Activated naive CD4-positive, alpha-beta T cell treated with anti-CD3 and anti-CD28 coated beads, Interleukin-2, amount 50 U/mL, for 24 hours (primary cell): ENCODE data around the gene TMUB1.
A peak's percentile ranks its signal among the peaks of the same experiment; 100 is the strongest.
"Not testable (repeated sequence)": the region's sequence is repeated elsewhere in the genome, so short reads cannot be mapped to it uniquely, and the experiment has no call there.

ENCODE experiments used
- H3K27ac Mint-ChIP-seq: one replicate; pipeline ENCODE4 v1.8.0; 2021; ENCODE audit warnings: mild to moderate bottlenecking, mixed read lengths
- H3K27me3 Mint-ChIP-seq: one replicate; pipeline ENCODE4 v1.8.0; 2021; ENCODE audit warnings: mixed read lengths
- H3K36me3 Mint-ChIP-seq: one replicate; pipeline ENCODE4 v1.8.0; 2021; ENCODE audit warnings: mixed read lengths
- H3K4me1 Mint-ChIP-seq: one replicate; pipeline ENCODE4 v1.8.0; 2021; ENCODE audit warnings: mixed read lengths
- H3K4me3 Mint-ChIP-seq: one replicate; pipeline ENCODE4 v1.8.0; 2021; ENCODE audit warnings: mild to moderate bottlenecking, mixed read lengths
- H3K9me3 Mint-ChIP-seq: one replicate; pipeline ENCODE4 v1.8.0; 2021; ENCODE audit warnings: mixed read lengths

TMUB1 gene

DNA sequence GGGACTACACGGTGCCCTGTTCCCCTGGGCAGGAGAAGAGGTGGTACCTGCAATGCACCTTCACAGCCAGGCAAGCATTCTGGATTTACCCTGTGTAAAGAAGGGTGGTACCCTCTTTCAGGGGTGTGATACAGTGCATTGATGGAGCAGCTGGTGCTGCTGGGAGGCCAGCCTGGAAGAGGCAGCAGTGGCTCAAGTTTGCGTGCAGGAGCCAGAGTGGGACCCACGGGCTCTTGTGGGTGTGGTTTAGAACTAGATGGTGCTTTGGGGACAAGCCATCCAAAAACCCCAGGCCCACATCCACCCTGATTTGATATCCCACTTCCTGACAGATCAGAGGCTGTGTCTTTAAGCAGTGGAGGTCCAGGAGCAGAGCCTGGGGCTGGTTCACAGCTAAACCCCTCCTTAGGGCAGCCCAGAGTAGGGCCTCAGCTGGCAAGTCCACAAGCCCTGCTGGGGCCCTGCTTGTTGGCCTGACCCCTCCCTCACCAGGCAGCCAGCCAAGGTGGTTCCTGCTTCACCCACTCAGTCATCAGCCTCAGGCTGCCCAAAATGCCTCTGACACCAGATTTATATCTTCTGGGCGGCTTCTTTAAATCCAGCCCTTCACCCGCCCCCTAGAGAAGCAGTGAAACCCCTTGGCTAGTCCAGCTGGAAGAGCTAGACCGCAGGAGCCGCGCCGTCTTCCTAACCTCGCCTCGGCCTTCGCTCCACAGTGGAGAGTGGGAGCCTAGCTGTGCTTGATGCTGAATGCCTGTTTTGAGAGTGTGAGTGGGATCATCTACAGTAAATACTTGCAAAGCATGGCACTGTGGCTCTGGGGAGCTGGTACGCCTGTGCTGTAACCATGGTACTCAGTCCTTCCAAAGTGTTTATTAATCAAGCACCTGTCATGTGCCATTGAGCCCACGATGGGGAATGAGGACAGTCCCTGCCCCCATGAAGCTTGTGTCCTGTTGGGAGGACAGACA, 36.4 kb downstream of the TMUB1 start:
- Mint-ChIP-seq H3K4me3 (no peak overlapping the region), H3K27me3 (no peaks in the 10 kb centered on the region), H3K9me3 (no peaks in the 10 kb centered on the region), H3K36me3 (no peaks in the 10 kb centered on the region), H3K27ac (peak overlapping the region; percentile 23), H3K4me1 (no peaks in the 10 kb centered on the region)

DNA sequence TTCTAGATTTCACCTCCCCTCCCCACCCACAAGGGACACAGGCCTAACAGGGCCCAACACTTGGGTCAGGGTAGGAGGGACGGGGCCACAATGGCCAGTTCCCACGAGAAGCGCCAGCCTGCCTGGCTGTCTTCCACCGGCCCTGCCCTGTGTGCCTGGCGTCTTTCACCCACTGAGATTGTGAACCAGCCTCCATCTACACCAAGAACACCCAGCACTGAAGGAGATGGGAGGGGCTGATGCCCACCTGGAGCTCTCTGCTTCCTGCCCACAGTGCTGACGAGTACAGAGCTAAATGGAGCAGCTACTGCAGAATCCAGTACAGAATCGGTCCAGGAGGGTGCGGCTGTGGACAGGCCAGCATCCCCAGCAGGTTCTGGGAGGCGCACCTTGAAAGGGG, 37.3 kb downstream of the TMUB1 start:
- Mint-ChIP-seq H3K27me3 (no peaks in the 10 kb centered on the region), H3K4me1 (no peaks in the 10 kb centered on the region), H3K36me3 (no peaks in the 10 kb centered on the region), H3K9me3 (no peaks in the 10 kb centered on the region), H3K4me3 (no peak overlapping the region), H3K27ac (no peak overlapping the region)

DNA sequence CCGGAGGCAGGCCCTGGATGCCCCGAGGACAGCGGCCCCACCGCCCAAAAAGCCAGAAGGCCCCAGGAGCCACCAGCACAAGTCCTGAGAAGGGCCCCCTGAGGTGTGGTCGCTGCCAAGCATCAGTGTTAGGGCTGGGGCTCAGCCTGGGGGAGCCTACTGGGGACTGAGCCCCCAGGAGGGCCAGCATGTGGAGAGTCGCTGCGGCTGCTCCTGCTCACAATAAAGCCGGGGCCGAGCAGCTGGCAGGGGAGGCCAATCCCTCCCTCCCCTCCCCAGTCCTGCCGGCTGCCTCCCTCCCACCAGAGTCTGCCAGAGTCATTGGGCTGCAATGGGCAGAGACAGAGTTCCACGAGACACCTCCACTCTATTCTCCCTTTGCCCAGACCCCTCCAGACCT, 38.0 kb downstream of the TMUB1 start:
- no peak overlapping the region for H3K4me3 Mint-ChIP-seq
- H3K9me3 Mint-ChIP-seq = no peaks in the 10 kb centered on the region
- no peaks in the 10 kb centered on the region for H3K4me1 Mint-ChIP-seq
- H3K36me3 Mint-ChIP-seq = no peaks in the 10 kb centered on the region
- H3K27me3 Mint-ChIP-seq = no peaks in the 10 kb centered on the region
- H3K27ac Mint-ChIP-seq = no peak overlapping the region

DNA sequence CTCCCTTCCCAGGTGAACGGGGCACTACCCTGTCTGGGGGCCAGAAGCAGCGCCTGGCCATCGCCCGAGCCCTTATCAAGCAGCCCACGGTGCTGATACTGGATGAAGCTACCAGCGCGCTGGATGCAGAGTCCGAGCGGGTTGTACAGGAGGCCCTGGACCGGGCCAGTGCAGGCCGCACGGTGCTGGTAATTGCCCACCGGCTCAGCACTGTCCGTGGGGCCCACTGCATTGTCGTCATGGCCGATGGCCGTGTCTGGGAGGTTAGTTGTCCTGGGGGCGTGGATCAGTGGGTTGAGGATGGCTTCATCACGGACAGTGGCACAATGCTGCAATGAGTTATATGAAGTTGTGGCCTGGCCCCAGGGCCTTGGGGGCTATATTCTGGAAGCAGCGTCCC, 39.3 kb downstream of the TMUB1 start:
- H3K36me3 Mint-ChIP-seq = peaks cover 2% of the 10 kb centered on the region
- no peaks in the 10 kb centered on the region for H3K9me3 Mint-ChIP-seq
- peaks cover 12% of the 10 kb centered on the region for H3K4me1 Mint-ChIP-seq
- H3K4me3 Mint-ChIP-seq = no peak overlapping the region
- H3K27ac Mint-ChIP-seq = no peak overlapping the region
- H3K27me3 Mint-ChIP-seq = no peaks in the 10 kb centered on the region

DNA sequence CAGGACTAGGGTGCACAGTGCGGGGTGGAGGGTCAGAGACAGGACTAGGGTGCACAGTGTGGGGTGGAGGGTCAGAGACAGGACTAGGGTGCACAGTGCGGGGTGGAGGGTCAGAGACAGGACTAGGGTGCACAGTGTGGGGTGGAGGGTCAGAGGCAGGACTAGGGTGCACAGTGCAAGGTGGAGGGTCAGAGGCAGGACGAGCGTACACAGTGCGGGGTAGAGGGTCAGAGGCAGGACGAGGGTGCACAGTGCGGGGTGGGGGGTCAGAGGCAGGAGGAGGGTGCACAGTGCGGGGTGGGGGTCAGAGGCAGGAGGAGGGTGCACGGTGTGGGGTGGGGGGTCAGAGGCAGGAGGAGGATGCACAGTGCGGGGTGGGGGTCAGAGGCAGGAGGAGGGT, 39.8 kb downstream of the TMUB1 start:
- H3K4me3 Mint-ChIP-seq = not testable (repeated sequence)

DNA sequence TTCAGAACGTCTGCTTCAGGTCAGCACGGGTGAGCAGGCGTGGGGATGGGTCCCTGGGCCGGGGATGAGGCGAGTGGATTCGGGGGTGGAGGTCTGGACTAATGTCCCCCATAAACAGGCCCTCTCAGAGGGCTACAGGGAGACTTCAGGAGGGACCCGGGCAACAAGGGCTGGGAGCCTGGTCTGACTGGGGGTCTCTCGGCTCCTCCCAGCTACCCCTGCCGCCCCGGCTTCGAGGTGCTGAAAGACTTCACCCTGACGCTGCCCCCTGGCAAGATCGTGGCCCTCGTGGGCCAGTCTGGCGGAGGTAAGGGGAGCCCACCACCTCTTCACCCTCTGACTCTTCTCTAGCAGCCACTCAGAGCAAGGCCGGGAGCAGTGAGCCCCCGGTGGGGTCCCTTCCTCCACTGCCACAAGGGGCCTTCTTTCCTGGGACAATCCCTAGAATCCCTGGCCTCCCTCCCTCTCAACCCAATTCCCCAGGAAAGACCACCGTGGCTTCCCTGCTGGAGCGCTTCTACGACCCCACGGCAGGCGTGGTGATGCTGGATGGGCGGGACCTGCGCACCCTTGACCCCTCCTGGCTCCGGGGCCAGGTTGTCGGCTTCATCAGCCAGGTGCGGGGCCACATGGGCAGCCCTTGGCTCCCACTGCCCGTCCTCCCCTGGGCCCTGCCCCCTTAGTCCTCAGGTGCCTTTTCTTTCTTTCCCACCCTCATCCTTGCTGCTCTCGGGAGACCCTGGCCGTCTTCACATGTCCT, 42.5 kb downstream of the TMUB1 start:
- Mint-ChIP-seq H3K36me3 (peaks cover 4% of the 10 kb centered on the region), H3K9me3 (no peaks in the 10 kb centered on the region), H3K4me1 (peaks cover 17% of the 10 kb centered on the region), H3K27me3 (no peaks in the 10 kb centered on the region), H3K27ac (no peak overlapping the region), H3K4me3 (no peak overlapping the region)

More for the DNA sequence above, 39.8 kb downstream of the TMUB1 start:
- not testable (repeated sequence) for H3K27ac Mint-ChIP-seq, H3K36me3 Mint-ChIP-seq, H3K9me3 Mint-ChIP-seq, H3K27me3 Mint-ChIP-seq
- peaks cover 16% of the 10 kb centered on the region for H3K4me1 Mint-ChIP-seq

DNA sequence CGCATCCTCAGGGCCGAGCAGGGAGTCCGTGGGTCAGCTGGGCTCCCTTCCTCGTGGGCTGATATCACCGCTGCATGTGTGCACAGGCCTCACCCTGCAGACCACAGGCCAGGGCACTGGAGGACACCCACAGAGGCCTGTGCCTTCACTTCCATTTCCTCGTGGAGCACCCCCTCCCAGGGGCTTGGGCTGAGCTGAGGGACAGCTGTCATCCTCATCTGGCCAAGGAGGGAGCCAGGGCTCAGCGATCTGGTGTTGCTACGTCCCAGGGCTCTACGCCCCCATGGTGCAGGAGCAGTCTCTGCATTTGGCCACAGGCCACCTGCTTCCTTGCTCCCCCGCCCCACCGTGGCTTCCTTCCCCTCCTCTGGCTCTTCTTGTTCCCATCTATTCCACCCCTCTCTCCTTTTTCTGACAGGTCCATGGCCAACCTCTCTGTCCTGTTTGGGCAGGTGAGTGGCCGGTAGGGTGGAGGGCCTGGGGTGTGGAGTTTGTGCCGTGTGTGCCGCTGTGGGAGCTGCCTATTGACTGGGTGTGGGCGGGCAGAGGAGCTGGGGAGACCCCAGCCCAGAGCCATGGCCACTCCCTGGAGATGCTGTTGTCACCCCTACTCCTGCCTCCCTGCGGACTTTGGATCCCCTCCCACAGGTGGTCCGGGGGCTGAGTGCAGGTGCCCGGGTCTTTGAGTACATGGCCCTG, 43.3 kb downstream of the TMUB1 start:
- Mint-ChIP-seq H3K4me1 (peaks cover 17% of the 10 kb centered on the region), H3K4me3 (no peak overlapping the region), H3K27me3 (no peaks in the 10 kb centered on the region), H3K27ac (peak overlapping the region; percentile 30), H3K9me3 (no peaks in the 10 kb centered on the region), H3K36me3 (peaks cover 4% of the 10 kb centered on the region)

DNA sequence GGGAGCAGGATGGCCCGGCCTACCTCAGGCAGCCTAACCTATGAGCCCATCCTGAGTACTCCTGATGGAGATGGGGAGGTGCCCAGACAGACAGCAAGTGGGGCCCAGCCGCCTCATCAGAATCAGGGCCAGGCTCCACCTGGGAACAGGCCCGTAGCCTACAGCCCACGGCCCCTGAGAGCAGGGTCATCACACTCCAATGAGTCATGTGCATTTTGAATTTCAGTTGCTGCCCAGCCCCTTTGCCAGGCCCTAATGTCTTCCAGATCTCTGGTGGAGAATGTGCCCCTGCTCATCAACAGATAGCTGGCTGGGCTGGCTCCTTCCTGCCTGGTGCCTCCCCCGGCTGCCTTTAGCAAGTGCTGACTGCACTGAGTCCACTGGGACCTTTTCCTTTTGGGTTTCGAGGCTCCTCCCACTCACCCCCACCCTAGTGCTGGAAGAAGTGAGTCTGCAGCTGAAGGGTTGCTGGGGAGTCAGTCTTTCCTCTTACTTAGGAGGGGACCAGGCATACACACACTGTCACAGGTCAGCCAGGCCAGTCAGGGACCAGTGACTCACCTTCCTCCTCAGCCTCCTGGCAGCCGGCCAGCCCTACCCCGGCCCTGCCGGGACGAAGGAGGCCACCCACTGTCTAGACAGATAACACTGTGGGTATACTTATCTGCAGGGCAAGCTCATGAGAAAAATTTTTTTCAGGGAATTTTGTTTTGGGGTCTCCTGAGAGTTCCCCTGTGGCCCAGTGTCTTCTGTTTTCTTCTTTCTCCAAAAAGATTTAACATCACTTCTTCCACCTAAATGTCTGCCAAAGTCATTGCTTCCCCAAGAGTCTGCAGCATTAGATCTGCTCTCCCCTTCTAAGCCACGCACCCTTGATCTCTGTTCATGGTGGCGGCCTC, 44.1 kb downstream of the TMUB1 start:
- Mint-ChIP-seq H3K4me3 (peak overlapping the region; percentile 30), H3K27ac (peak overlapping the region; percentile 80), H3K4me1 (peaks cover 17% of the 10 kb centered on the region), H3K36me3 (peaks cover 4% of the 10 kb centered on the region), H3K27me3 (no peaks in the 10 kb centered on the region), H3K9me3 (no peaks in the 10 kb centered on the region)

DNA sequence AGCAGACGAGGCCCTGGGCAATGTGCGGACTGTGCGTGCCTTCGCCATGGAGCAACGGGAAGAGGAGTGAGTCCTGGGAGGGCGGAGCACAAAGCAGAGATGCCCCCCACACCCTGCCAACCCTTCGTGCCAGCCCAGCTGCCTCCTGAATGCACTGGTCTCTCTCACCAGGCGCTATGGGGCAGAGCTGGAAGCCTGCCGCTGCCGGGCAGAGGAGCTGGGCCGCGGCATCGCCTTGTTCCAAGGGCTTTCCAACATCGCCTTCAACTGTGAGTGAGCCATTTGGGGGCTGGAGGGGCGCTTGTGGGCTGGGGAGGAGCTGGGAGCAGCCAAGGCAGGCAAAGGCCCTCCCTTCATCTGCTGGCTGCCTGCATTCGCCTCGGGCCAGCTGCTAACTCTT, 47.4 kb downstream of the TMUB1 start:
- Mint-ChIP-seq H3K4me1 (peaks cover 28% of the 10 kb centered on the region), H3K27ac (no peak overlapping the region), H3K9me3 (no peaks in the 10 kb centered on the region), H3K4me3 (no peak overlapping the region), H3K27me3 (no peaks in the 10 kb centered on the region), H3K36me3 (peaks cover 4% of the 10 kb centered on the region)

DNA sequence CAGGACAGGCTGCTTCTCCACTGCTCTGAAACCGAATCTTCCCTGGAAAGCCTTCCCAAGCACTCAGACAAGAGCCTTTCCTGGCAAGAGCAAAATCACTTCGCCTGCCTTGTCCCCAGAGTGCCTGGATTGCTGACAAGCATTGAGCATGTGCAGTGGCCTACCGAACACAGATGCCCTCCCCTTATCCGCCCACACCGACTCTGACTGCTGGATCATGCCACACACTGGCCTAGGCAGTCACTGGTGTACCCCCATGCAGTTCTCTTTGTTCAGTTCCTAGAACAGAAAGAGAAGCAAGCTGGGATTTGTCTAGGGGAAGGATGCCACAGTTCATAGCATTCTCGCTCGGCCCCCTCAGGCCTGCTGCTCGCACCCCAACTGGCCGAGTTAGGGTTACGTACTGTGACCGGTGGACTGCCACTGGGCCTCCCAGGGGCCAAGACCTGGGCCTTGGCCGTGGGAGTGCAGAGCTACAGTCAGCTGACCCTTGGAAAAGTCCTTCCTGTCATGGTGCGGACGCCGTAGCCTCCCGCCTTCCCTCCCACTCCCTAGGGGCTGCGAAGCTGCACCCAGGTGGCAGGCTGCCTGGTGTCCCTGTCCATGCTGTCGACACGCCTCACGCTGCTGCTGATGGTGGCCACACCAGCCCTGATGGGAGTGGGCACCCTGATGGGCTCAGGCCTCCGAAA, 48.1 kb downstream of the TMUB1 start:
- Mint-ChIP-seq H3K9me3 (no peaks in the 10 kb centered on the region), H3K4me3 (no peak overlapping the region), H3K27ac (no peak overlapping the region)

DNA sequence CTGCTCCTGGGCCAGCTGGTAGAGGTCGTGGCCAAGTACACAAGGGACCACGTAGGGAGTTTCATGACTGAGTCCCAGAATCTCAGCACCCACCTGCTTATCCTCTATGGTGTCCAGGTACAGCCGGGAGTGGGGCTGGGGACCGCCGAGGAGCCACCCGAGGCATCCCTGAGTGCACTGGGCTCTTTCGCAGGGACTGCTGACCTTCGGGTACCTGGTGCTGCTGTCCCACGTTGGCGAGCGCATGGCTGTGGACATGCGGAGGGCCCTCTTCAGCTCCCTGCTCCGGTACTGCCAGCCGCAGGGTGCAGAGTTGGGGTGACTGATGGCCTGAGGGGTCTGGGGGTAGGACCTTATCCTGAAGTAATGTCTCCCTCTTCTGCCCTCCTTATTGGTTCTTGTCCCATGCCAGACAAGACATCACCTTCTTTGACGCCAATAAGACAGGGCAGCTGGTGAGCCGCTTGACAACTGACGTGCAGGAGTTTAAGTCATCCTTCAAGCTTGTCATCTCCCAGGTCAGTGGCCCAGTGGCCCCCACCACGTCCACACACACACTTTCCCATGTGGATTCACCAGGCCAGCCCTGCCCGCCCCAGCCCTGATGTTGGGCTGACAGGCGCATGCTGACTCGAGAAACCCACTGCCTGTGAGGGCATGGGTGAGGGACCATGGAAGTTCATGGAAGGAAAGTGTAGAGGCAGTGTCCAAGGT, 48.8 kb downstream of the TMUB1 start:
- no peaks in the 10 kb centered on the region for H3K9me3 Mint-ChIP-seq
- no peaks in the 10 kb centered on the region for H3K27me3 Mint-ChIP-seq
- H3K27ac Mint-ChIP-seq = no peak overlapping the region
- no peak overlapping the region for H3K4me3 Mint-ChIP-seq
- peaks cover 4% of the 10 kb centered on the region for H3K36me3 Mint-ChIP-seq
- H3K4me1 Mint-ChIP-seq = peaks cover 25% of the 10 kb centered on the region

More for the DNA sequence above, 48.1 kb downstream of the TMUB1 start:
- Mint-ChIP-seq H3K4me1 (peaks cover 28% of the 10 kb centered on the region), H3K27me3 (no peaks in the 10 kb centered on the region), H3K36me3 (peaks cover 4% of the 10 kb centered on the region)

DNA sequence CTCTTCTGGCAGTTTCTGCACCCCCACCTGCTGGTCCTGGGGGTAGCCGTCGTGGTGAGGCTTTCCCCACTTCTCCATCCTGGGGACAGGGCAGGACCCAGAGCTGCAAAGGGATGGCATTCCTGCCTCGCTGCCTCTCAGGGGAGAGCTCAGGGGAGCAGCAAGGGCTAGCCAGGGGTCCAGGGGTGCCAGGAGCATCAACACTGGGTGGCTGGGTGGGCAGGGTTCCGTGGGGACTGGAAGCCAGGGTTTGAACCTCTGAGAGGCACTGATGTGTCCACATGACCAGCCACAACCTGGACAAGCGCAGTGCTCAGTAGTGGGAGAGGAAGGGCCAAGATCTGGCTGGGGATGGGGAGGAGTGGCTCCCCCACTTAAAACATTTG, 49.4 kb downstream of the TMUB1 start:
- no peaks in the 10 kb centered on the region for H3K27me3 Mint-ChIP-seq
- H3K27ac Mint-ChIP-seq = no peak overlapping the region
- no peak overlapping the region for H3K4me3 Mint-ChIP-seq
- H3K36me3 Mint-ChIP-seq = peaks cover 2% of the 10 kb centered on the region
- no peaks in the 10 kb centered on the region for H3K9me3 Mint-ChIP-seq
- H3K4me1 Mint-ChIP-seq = peaks cover 23% of the 10 kb centered on the region

DNA sequence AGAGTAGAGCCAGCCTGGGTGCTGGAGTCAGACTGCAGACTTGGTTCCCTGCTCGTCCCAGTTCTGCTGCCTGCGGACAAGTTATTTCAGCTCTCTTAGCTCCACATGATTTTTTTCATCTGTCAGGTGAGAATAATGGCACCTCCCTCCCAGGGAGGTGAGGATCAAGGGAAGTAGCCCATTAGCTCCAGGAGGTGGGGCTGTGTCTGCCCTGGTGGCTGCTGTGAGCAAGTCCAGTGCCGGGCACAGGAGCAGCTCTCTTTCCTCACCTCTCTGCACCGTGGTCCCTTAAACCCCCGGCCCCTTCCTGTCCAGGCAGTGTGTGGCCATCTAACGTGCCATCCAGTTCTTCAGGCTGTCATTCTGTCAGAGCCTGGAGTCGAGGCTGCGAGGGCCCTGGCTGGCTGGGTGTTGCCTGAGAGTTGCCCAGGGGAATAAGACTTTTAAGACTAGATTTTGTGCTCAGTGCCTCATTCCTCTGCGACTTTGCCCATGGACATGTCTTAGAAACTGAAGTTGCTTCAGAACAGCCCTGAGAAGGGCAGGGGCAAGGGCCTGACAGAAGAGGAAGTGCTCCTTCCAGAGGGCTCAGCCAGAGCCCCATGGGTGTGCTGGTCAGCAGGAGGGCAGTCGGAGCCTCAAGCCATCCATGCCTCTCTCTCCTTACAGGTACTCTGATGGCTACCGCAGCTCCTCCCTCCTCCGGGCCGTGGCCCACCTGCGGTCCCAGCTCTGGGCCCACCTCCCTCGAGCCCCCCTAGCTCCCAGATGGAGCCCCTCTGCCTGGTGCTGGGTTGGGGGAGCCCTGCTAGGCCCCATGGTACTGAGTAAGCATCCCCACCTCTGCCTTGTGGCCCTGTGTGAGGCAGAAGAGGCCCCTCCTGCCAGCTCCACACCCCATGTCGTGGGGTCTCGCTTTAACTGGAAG, 50.1 kb downstream of the TMUB1 start:
- H3K4me1 Mint-ChIP-seq = peaks cover 23% of the 10 kb centered on the region
- no peaks in the 10 kb centered on the region for H3K9me3 Mint-ChIP-seq
- no peak overlapping the region for H3K4me3 Mint-ChIP-seq
- peaks cover 4% of the 10 kb centered on the region for H3K36me3 Mint-ChIP-seq
- H3K27ac Mint-ChIP-seq = no peak overlapping the region
- no peaks in the 10 kb centered on the region for H3K27me3 Mint-ChIP-seq
